Inflammatory macrophage (primary cell): Measurements from ENCODE around the gene ANKDD1B.

Experiments used
- DNase-seq, 2 donors: peaks; one replicate each; pipeline ENCODE4 v3.0.0-alpha.2; 2020 to 2022

Gene ANKDD1B

DNA sequence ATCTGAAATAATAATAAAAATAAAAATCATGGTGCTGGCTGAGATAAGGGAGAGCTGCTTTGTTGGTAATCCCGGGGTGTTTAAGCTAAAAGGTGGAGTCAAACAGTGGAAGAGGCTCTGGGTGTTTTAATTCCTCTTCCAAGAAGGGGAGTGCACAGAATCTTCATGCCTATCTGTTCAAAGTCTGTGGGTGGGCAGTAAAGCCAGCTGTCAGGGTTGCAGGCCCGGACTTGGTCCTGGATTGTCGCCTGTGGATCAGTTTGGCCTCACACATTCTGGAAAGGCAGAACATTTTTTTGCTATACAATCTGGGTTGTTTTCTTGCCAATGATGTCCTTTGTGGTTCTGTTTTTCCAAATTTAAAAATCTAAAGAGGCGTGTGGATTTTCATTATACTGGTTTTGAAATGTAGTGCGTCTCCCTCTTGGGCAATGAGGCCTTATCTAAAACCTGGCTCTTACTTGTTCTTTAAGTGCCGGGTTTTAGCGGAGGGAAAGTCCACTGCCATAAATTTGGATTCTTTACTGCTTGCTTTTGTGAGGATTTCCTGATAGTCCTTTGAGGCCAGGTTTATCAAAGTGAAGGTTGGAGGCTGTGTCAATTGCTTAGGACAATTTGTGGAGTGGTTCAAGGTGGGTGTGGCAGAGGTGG is 5.8 kb downstream of the ANKDD1B start:
- DNase-seq = no peak

DNA sequence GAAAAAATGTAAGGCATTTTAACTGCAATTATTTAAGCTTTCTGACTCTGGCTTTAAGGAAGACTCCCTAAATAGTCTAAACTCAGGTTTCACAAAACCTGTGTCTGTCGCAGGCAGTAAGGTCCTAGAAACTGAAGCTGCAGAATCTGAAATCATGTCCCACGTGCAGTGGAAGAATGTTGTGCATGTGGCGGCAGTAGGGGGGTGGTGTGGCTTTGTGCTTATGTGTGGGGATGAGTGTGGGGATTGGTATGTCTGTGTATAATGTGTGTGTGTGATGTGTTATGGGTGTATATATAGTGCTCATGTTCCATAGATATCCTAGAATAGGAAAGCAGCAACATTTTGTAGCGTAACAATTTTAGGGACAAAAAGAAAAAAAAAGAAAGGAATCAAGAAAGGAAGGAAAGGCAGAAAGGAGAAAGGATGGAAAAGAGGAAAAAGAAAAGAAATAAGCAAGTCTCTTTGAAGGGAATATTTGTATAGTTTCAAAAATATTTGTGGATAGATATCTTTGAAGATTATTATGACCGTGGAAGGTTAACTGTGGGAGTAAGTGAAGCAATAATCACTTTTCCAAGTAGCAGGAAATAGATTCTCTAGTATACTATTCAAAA is 6.6 kb downstream of the ANKDD1B start:
- no peak for DNase-seq

DNA sequence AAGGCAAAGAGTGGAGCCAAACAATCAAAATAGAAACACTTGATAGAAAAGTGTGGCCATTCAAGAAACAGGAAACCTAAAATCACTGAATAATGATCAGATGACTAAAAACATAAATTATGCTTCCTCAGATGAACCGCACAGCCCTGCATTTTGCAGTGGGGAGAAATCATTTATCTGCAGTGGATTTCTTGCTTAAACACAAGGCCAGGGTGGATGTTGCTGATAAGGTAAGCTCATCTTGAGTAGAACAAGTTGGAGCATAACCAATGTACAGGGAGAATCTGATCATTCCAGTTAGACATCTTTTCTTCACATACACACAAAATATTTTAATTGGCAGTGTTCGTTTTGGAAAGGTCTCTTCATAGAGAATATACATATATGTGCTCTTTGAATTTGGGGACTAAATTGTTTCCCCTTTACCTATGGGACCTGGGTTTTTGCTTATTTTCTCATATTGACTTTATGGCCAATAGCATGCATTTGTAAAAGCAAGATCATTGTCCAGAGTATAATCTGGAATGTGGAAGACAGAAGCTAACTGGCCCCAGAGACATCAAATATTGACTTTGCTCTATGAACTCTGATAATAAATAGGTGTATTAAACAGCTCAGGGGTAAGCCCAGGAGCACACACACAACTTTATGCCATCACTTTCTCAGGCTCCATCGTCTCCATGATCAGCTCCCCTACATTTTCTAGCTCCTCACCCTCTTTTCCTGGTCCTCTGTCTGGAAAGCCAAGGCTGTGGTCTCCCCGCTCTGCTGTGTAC is 9.1 kb downstream of the ANKDD1B start:
- no peak for DNase-seq

DNA sequence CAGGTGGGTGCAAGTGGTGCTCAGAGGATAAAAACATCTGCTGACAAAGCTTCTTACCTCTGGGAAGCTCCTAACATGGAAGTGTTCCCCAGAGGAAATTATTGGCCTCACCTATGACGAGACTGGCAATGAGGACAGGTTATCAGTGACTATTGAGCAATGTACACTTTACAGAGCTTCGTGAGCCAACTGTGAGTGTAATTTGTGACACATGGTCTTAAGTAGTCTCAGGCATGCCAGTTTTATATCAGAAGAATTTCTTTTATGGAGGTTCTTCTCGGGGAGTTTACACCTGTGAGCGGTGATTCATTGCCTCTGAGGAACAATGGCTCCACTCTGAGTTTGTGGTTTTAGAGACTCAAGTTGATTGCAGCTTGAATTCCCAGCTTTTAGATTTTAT is 11.3 kb downstream of the ANKDD1B start:
- no peak for DNase-seq

DNA sequence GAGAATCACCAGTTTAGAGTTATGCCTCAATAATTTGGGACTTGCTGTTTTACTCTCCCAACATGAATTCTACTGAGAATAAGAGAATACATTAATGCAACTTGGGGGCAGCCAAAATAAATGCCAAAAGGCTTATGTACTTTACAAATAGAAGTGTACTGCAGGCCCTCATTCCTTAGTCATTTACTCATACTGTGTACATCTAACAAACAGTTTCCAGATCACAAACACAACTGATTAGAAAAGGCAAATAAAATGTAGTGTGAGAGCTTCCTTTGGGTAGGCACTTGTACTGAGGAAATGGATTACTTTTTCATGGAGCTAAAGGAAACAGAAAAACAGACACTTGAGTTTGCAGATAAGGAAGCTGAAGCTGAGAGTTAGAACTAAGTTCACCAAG is 12.6 kb downstream of the ANKDD1B start:
- DNase-seq = no peak

DNA sequence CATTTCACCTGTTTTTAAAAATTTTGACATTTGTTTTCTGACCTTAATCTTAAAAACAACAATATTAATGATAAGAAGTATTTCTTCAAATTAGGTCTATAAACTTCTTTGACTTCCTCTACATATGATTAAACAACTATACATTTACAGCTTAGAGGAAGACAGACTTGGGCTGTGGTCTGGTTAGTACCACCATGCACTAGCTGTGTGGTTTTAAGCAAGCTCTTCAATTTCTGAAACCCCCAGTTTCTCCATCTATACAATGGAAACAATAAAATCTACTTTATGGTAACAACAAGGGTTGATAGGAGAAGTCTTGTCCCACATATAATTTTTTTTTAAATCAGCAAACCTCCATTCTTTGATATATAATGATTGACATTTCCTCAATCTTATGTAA is 15.7 kb downstream of the ANKDD1B start:
- no peak for DNase-seq

DNA sequence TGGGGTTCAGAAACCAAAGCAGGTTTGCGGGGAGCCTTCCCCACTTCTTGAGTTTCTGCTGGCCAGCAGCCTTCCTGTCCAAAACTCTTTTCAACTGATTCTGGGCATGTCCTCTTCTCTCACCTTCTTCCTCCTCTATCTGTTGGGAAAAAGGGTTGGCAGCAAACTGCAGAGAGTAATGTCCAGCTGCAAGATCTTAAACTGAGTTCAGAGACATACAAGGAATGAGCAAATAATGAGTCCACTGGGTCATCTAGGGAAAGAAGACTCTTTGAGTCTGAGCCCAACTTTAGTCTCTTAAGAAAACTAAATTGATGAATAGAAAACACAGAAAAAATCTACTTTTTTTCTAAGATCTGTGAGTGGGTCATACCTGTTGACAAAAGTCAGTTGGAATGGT is 16.5 kb downstream of the ANKDD1B start:
- no peak for DNase-seq

DNA sequence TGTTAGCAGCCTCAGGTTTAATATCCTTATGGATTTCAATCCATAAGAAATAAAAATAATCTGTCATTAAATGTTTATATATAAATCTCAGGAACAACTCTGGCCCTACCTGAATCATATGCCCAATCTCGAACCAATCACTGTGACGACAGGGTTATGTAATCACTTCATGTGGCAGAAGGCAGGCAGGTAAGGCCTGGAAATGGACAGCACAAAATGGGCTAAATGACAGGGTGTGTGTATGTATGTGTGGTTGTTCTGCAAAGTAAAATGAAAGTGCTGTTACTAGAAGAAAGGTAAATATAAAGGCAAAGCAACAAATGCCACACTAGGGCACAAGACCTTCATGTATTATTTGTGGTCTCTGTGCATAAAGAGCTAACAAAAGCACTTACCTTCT is 19.6 kb downstream of the ANKDD1B start:
- no peak for DNase-seq

DNA sequence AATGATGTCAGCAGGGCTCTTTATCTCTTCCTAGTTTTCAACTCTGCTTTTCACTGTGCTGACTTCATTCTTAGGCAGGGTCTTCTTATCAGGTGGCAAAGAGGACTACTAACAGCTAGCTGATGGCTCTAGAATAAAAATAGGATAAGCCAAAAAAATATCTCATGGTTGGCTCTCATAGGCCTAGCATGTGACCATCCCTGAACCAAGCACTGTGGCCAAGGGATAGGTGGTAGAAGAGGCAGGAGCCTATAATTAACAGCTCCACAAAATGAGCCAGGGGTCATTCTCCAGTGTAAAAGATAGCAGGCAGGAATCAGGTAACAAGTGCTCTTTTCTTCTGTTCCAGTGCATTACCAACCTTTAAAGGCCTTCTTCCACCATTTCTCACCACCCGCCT is 21.1 kb downstream of the ANKDD1B start:
- no peak for DNase-seq

DNA sequence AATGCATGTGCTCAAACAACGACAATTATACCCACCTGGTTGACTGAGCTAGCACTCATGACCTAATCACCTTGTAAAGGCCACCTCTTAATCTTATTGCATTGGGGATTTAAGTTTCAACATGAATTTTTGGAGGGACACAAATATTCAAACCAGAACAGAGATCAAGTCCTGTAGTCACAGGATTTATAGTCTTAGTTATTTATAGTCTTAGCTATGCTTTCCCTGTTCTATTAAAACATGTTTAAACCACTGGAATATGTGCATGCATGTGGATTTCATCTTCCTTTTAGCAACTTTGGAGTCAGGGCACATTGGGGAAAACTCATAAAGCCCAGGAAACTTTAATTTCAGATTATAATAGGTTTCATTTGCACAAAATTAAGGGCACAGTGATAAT is 26.7 kb downstream of the ANKDD1B start:
- DNase-seq = no peak

DNA sequence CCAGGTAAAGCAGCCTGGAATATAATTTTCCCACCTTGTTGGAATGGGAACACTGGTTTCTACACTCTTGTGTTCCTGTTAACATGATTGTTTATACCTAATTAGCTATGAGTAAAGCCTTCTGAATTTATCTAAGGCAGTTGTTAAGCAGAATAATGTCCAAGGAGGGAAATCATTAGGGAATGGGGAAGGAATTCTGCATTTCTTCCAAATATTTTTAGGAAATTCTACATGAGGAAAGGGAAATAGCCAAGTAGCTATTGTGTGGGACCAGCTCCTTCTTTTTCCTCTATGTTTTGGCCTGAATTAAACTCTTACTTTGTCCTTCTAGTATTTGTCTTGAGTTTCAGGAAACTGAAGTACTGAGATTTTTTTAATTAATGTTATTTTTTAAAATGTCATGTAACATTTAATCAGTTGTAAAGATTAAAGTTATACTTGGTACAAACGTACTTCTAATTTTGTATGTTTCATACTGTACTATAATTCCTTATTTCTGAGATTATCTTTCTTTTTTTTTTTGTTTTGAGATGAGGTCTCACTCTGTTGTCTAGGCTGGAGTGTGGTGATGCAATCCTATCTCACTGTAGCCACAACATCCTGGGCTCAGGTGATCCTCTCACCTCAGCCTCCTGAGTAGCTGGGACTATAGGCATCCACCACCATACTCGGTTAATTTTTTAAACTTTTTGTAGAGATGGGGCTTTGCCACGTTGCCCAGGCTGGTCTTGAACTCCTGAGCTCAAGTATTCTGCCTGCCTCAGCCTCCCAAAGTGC is 28.5 kb downstream of the ANKDD1B start:
- no peak for DNase-seq

DNA sequence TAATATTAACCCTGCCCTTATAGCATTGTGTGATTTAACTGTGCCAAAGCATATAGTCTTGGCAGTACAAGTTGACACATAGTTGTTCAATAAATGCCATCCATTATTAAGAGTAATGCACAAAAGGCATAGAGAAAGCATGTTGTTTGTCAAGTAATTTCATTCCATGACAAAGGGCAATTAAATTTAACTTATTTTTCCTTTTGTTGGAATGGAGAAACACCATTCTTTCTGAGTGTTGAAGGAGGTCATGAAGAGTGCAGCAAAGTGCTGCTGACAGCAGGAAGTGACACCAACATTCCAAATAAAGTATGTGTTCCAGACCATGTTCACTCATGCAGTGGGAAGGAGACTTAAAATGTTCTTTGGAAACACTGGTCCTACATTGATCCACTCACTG is 29.1 kb downstream of the ANKDD1B start:
- DNase-seq = no peak

DNA sequence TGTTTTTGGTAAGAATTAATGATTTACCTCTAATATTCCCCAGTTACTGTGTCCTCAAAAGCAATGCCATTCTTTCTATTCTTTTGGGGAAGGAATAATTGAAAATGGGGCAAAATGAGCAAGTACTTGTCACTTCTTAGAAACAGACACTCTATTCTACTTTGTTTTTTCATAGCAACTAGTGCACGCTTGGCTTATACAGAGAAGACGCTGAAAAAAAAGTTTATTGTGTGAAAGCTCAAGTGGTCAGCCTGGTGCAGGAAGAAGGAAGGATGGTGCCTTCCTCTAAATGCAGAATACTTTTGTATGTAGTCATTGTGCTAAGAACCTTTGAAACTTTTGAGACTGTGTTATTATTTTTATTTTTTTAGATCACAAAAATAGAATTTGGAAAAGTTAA is 29.6 kb downstream of the ANKDD1B start:
- DNase-seq = no peak

DNA sequence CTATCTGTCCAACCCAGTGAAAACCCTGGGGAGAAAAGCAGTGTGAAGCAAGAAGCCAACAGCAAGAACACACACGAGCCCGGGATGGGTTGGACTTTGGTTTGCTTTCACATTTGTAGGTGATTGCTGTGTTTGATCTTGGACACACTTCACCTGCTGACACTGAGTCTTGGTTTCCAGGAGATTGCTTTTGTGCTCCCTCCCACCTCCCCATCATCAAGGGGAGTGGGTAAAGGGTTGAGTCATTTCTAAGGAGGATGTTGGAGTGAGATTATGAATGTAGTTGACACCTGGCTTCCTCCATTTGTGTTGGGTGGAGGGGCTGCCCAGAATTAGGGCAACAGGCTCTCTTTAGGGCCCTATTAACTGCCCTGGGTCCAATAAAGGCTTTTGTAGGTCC is 37.5 kb downstream of the ANKDD1B start:
- no peak for DNase-seq

DNA sequence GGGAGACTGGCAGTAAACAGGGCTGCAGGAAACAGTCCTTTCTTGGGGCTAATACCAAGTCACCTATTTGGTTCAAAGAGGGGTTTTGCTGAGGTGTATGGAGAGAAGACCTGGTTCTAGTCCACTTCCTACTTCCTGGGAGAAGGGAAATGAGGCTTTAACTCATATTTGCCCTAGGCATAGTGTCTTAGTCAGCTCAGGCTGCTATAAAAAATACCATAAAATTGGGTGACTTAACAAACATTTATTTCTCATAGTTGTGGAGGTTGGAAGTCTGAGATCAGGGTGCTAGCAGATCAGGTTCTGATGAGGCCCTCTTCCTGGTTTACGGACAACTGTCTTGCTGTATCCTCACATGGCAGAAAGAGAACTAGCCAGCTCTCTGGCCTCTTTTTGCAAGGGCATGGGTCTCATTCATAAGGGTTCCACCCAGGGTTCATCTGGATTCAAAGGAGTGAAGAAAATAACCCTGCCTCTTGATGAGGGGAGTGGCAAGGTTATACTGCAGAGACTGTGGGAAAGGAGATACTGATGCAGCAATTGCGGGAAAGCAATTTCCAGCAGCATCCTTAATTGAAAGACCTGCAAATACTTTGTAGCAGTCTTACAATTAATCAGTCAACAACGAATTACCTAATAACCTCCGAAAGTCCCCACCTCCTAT is 40.5 kb downstream of the ANKDD1B start:
- DNase-seq = no peak

DNA sequence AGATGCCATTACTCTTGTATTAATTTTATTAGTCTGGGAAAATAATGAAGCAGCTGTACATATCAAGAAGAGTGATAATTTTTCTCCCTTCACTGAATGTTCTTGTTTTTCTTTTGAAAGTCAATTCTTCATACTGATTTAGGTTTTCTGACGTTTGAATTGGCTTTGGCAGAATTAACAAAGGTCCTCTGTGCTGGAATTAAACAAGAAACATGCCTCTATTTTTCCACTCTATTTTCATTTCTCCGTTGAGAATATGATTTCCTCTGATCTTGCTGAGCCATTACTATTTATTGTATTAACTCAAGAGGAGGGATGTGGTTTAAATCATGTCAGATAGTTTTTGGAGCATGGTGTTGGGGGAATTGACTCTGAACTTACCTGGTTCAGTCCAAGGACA is 42.3 kb downstream of the ANKDD1B start:
- no peak for DNase-seq

DNA sequence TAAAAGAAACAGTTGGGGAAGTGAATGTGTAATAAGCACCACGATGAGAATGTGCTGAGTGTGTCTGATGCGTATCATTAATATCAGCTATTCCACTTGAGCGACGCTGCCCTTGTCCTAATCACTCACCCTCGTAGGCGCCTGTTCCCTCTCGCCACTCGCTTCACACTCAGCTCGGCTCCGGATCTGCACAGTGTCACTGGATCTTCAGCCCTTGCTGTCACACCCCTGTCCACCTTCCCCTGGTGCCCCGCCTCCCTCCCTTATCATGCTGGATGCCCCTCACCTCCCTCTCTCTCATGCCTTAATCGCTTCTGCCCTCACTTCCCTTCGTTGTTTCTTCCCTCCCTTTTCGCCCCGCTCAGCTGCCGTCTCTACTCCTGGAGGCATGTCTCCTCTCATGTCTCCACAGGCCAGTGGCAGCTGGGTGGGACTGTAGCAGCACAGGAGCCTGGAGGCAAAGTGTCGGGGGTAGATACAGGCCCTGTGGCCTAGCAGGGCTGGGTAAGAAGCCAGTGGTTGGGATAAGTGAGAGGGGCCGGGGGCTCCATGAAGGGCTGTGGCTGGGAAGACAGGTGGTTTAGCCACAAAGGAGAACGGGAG is 43.5 kb downstream of the ANKDD1B start:
- DNase-seq = no peak

DNA sequence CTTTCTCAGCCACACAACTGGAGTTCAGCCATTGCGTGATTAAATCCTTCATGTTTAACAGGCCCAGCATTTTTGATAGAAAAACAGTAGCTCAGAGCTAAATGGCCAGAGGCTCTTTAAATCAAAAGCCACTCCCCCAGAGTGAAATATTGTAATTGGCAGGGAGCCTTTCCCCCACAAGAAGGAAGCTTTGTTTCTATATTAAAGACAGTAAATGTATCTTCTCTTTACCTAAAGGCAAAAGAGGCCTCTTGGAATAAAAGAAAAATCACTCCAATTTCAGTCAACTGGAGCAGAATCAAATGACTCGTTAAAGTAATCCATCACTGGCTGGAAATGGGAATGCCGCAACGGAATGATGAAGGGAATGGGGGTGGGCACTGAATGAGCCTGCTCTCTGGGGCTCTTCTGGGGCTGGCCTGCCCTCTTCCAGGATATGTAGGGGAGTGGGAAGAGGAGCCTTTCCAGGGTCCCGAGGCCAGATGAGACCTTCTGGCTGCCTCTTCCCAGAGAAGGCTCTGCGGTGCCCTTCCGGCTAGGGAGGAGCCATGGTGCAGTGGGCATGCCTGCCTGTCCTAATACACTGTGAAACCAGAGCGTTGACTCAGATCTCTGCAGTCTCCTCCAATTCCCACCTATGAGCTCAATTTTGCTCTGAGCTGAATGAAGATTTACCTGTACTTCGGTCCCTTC is 45.2 kb downstream of the ANKDD1B start:
- DNase-seq = peak in 1 of 2 donors; percentile 26

DNA sequence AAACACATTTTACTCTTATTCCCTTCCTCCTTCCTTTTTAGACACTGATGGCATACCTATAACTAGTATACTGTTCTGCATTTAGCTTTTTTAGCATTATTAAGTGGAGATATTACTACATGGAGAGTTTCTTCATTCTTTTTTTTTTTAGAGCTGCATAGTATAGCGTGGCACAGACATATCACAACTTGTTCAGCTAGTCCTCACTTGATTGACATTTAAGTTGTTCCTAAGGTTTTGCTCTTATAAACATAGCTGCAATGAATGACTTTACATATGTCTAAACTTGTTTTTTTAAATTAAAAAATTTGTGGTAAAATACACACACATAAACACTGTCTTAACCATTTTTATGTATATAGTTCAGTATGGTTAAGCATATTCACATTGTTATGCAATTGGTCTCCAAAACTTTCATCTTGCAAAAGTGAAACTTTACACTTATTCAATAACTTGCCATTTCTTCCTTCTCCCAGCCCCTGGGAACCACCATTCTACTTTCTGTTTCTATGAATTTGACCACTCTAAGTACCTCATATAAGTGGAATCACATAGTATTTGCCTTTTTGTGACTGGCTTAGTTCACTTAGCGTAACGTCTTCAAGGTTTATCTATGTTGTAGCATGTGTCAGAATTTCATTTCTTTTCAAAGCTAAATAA is 48.7 kb downstream of the ANKDD1B start:
- no peak for DNase-seq

DNA sequence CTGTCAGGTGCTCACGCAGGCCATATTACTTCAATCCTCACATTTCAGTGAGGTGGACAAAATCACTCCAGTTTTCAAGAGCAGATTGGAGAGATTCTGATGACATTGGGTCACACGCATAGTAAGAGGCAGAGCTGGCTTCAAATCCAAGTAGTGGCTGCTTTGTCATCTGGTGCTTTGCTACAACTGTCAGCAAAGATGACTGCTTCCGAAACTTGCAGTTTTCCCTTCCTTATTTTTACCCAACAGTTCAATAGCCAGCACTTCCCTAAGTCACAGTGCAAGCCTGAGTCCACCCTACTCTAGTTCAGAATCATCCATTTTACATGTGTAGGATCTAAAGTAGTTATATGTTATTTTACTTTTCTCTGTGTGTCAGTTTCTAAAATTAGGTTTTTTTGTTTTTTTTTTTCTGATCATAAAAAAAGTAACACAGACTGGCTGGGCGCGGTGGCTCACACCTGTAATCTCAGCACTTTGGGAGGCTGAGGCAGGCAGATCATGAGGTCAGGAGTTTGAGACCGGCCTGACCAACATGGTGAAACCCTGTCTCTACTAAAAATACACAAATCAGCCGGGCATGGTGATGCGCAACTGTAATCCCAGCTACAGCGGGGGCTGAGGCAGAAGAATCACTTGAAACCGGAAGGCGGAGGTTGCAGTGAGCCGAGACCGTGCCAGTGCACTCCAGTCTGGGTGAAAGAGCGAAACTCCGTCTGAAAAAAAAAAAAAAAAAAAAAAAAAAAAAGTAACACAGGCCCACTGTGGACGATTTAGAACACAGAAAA is 49.6 kb downstream of the ANKDD1B start:
- DNase-seq = peak; percentile 80 to 82
